Lower leg skin (tissue), 4 donors: ENCODE results near the gene HINFP. TPM values are rescaled to one million over a fixed set of nuclear protein-coding genes. Genes with fewer than 3 reads are reported as not detected.
"Not testable (repeated sequence)": the region's sequence is repeated elsewhere in the genome, so short reads cannot be mapped to it uniquely, and the experiment has no call there.

Experiments used
- DNase-seq, 2 donors: peaks; one replicate each; pipeline ENCODE4 v3.0.0-alpha.2; 2019; ENCODE audit warnings: low spot score in 2 of 2
- H3K4me3 ChIP-seq: fragments of 200-600 bp; sonication (generic); 2 replicates; pipeline ENCODE4 v1.5.1; 2017; ENCODE audit warnings: mild to moderate bottlenecking, low read depth; ENCODE audit not compliant: poor library complexity, severe bottlenecking
- CTCF ChIP-seq, 3 donors: fragments of 450-650 bp; IDR thresholded peaks; one replicate each; pipeline ENCODE4 v1.5.1; 2016; ENCODE audit warnings: antibody characterized with exemption in 3 of 3, mild to moderate bottlenecking in 3 of 3, moderate library complexity in 2 of 3
- POLR2A ChIP-seq, 2 donors: fragments of 450-650 bp; IDR thresholded peaks; one replicate each; pipeline ENCODE4 v1.6.1; 2016 to 2017; ENCODE audit warnings: antibody characterized with exemption in 2 of 2, mild to moderate bottlenecking in 1 of 2, moderate library complexity in 1 of 2
- WGBS, 2 donors: methylation state at CpG; one replicate each; pipeline ENCODE4 v1.1.5; 2018; 5-methylcytosine and 5-hydroxymethylcytosine counted together
- intact Hi-C: fragments of 100-400 bp; cut with DNase I; formaldehyde crosslinking; loops from one replicate; pipeline ENCODE4 v1.15.0; 2023; ENCODE audit warnings: low total_unique reads
- total RNA-seq, 4 donors: library from RNA; depleted of rRNA; stranded (reverse); fragments of >200 nt; gene quantifications; one replicate each; pipeline ENCODE4 v1.1.0, GENCODE V29; 2016

HINFP gene
- total RNA-seq, 4 donors from 2014 or later: 15.0 to 39.6 (median 31.2) TPM

DNA sequence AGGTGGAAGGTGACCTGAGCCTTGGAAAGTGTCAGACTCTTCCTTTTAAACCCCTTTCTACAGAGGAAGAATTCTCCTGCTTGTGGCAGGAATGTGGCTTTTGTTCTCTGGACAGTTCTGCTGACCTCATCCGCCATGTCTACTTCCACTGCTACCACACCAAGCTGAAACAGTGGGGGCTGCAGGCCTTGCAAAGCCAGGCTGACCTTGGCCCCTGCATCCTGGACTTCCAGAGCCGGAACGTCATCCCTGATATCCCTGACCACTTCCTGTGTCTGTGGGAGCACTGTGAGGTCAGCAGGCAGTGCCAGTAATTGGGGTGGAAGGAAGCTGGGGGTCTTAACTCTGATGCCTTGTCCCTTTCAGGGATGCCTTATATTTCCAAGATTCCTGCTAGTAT lies 9.3 kb downstream of the HINFP start:
- WGBS, 2 donors: 82 to 91% methylated on average over 3 of the region's 3 CpGs
- no peak for TF ChIP-seq POLR2A (IDR thresholded peaks at IDR 0.05)
- no peak for TF ChIP-seq CTCF (IDR thresholded peaks at IDR 0.05)
- H3K4me3 ChIP-seq: no peak overlapping the region
- DNase-seq: no peak
- intact Hi-C loops: no loop called here

- DNase-seq: no peak
- TF ChIP-seq POLR2A (IDR thresholded peaks at IDR 0.05): no peak
- TF ChIP-seq CTCF (IDR thresholded peaks at IDR 0.05): no peak
- WGBS, 2 donors: 62 to 77% methylated on average over 4 of the region's 4 CpGs
- H3K4me3 ChIP-seq: no peak overlapping the region
- intact Hi-C loops: no loop called here
Observed at GRCh38 chr11:119134389-119134978, 13.1 kb downstream of the HINFP start.

DNA sequence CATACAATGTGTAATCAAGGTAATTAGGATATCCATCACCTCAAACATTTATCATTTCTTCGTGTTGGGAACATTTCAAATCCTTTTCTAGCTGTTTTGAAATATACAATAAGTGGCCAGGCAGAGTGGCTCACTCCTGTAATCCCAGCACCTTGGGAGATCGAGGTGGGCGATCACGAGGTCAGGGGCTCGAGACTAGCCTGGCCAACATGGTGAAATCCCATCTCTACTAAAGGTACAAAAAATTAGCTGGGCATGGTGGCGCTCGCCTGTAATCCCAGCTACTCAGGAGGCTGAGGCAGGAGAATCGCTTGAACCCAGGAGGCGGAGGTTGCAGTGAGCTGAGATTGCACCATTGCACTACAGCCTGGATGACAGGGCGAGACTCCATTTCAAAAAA lies 17.9 kb downstream of the HINFP start:
- H3K4me3 ChIP-seq, DNase-seq, intact Hi-C loops: not testable (repeated sequence)
- WGBS, 2 donors: 90% methylated on average over 10 of the region's 10 CpGs

DNA sequence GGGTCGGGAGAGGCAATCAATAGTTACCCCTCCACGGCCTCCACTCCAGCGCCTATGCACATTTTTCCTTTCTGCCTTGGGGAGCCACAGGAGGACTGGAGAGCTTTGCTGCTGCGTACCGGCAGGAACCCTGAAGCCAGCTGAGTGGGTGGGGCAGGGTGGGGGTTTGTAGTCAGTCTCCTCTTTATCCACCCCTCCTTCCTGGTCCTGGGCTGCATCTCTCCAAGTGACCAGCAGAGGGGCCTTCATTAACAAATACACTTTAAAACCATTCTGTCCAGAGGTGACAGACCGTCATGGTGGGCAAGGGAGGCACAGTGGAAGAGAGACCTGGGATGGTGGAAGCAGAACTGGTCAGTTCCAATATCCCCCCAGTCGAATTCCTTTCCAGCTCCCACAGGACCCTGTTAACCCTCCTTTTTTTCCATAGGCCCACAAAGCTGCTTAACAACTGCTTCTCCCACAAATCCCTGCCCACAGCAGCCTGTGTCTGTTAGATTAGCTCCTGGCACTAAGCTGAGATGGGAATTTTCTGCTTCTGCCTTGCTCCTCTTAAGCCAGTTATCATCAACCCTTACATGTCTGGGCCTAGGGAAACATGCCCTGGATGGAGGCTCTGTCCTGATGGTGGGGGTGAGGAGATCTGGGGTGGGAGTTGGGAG lies 23.6 kb downstream of the HINFP start:
- peak in 1 of 2 donors; percentile 45 for DNase-seq

DNA sequence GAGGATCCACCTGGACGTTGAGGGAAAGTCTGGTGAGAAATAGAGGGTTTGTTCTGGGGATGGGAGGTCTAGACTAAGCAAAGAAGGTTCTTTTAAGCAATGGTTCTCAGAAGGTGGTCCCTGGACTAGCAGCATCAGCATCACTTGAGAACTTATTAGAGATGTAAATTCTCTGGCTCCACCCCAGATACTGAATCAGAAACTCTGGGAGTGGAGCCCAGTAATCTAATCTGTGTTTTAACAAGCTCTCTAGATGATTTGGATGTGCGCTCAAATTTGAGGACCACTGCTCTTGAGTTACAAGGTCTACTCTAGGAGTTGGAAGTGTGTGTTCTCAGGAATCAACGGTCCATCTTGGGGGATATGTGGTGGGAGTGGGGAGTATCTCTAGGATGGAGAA lies 24.2 kb downstream of the HINFP start:
- intact Hi-C loops: no loop called here
- TF ChIP-seq CTCF (IDR thresholded peaks at IDR 0.05): no peak
- no peak for DNase-seq
- H3K4me3 ChIP-seq: no peak overlapping the region
- 49 to 57% methylated on average over 3 of the region's 3 CpGs for WGBS, 2 donors

More for the DNA sequence above, 23.6 kb downstream of the HINFP start:
- TF ChIP-seq POLR2A (IDR thresholded peaks at IDR 0.05) (no peak), CTCF (IDR thresholded peaks at IDR 0.05) (no peak)
- intact Hi-C loops: no loop called here
- WGBS, 2 donors: 11% methylated on average over 7 of the region's 7 CpGs
- no peak overlapping the region for H3K4me3 ChIP-seq

- TF ChIP-seq CTCF (IDR thresholded peaks at IDR 0.05) (no peak), POLR2A (IDR thresholded peaks at IDR 0.05) (no peak)
- DNase-seq: no peak
- 53 to 59% methylated on average over 6 of the region's 6 CpGs for WGBS, 2 donors
- H3K4me3 ChIP-seq: no peak overlapping the region
- intact Hi-C loops: no loop called here
Observed at GRCh38 chr11:119147604-119148333, 26.4 kb downstream of the HINFP start.
